ENCODE measurements around the gene SMURF1.
"Not testable (repeated sequence)": the region's sequence is repeated elsewhere in the genome, so short reads cannot be mapped to it uniquely, and the experiment has no call there.

Gene SMURF1

DNA sequence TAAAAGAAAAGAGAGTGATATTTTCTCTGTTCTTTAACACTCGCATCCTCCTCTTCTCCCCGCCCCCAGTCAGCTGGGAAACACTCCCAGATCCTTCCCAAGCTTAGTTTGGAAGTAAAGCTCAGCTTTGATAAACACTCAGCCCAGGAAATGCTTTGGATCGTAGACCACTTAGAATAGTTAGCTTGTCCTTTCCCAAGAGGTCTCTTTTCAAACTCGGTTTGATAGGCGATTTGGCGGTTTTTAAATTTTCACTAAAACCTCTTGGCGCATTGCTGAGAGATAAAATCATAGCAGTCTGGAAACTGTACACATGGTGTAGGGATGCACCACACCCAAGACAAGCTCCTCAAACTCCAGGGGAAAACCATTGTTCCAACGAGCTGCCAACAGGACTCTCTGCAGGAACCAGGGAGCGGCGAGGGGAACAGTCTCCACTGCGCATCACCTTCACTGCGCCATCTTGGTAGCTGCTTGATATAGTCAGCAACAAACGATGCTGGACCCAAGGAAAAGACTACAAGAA, 22.3 kb downstream of the SMURF1 start:
- DNase-seq (ENCODE audit: low read depth in 3 of 3), result no peak

DNA sequence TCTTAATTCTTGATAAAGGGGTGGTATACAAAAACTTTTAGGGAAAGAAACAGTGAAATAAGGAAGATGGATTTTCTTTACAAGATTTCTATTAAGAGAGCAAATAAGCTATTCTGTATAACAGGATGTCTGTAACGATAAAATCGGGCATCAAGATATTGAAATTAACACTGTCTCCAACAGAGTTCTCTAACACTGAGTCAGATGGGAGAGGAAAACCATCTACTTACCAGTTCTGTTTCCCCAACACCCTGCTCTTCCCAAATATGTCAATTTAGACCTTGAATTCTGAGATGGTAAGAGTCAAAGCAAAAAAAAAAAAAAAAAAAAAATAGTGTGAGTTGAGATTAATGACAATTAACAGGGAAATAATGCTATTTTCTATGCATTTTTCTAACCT, 23.0 kb downstream of the SMURF1 start:
- no peak for DNase-seq (ENCODE audit: low read depth in 3 of 3)

DNA sequence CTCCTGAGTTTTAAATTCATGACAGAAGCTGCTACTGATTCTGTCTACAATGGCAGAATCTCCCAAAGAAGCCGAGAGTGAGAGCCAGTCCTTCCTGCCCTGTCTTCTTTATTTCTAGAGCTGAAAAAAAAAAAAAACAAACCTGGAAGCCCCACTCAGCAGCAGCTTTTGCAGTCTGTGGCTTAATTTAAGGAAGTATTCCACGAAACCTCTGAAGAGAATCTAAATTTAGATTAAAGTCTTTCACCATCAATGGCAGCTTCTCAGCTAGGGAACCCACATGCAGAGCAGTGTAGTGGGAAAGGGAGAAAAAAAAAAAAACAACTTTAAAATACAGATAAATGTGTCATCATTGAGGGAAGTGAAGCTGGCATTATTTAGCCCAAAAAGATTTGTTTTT, 23.4 kb downstream of the SMURF1 start:
- DNase-seq (ENCODE audit: low read depth in 3 of 3), result no peak

DNA sequence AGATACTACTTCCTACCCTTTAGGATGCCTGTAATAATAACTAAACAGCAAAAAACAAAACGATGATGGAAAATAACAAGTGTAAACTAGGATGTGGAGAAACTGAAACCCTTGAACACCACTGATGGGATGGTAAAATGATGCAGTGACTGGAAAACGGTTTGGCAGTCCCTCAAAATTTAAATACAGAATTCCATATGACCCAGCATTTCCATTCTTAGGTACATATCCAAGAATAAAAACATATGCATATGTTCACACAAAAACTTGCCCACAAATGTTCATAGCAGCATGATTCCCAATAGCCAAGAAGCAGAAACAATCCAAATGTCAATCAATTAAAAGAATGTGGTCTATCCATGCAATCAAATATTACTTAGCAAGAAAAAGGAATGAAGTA, 25.8 kb downstream of the SMURF1 start:
- no peak for DNase-seq (ENCODE audit: low read depth in 3 of 3)

DNA sequence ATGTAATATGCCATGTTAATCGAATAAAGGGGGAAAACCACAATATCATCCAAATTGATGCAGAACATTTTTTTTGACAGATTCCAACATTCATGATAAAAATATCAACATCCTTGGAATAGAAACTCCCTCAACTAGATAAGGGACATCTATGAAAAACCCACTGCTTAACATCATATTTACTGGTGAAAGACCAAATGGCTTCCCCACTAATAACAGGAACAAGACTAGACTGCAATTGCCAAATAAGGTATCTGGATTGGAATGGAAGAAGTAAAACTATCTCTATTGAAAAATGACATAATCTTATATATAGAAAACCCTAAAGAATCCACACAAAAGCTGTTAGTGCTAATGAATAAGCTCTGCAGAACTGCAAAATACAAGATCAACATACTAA, 27.8 kb downstream of the SMURF1 start:
- DNase-seq (ENCODE audit: low read depth in 3 of 3), result no peak

DNA sequence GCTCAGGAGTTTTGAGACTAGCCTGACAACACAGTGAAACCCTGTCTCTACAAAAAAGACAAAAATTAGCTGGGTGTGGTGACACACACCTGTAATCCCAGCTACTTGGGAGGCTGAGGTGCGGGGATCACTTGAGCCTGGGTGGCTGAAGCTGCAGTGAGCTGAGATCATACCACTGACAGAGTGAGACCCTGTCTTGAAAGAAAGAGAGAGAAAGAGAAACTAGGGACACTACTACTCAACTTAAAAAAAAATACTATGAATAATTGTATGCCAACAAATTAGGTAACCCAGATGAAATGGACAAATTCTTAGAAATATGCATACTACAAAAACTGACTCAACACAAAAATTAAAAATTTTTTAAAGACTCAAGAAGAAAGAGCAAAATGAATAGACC, 28.5 kb downstream of the SMURF1 start:
- no peak for DNase-seq (ENCODE audit: low read depth in 3 of 3)

DNA sequence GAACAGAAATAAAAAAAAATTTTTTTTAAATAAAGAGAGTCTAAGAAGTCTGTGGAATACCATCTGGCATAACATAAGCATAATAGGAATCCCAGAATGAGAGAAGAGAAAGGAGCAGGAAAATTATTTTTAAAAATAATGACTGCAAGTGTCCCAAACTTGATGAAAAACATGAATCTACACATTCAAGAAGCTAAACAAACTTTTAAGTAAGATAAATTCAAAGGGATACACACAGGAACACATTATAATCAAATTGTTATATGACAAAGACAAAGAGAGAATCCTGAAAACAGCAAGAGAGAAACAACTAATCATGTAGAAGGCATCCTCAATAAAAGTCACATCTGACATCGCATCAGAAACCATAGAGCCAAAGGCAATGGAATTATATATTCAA, 30.9 kb downstream of the SMURF1 start:
- no peak for DNase-seq (ENCODE audit: low read depth in 3 of 3)

DNA sequence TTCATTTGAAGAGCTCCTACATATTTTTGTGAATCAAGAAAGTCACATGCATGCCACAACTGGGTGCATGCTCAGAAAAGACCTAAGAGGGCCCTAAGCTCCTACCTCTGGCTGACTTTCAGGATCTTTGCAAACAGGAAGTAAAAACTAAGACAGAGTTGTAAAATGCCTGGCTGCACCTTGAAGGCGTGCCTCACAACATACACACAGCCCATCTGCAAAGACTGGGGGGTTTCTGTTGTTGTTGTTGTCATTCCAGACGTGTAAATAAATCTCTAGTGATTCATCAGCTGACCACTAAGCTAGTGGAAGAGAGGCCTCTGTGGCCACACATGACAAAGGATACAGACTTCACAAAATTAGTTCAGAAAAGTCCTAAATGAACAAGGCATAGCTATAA, 31.8 kb downstream of the SMURF1 start:
- no peak for DNase-seq (ENCODE audit: low read depth in 3 of 3)

DNA sequence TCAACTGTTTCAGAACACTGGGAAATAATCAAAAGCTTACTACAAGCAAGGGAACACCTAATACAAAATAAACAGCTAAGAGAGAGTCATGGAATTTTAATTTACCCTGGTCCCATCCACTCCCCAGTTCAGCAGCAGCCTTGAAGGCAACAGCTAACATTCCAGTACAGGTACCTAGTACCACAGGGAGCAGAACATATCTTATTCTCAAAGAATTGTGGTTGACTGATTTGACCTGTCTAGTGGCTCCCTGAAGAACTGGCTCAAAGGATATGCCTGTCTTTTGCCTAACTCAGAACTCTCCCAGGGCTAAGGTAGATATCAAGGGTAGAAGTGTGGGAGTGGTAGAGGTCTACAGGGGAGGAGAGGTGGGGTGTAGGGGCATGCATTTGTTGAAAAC, 32.3 kb downstream of the SMURF1 start:
- DNase-seq (ENCODE audit: low read depth in 3 of 3), result no peak

DNA sequence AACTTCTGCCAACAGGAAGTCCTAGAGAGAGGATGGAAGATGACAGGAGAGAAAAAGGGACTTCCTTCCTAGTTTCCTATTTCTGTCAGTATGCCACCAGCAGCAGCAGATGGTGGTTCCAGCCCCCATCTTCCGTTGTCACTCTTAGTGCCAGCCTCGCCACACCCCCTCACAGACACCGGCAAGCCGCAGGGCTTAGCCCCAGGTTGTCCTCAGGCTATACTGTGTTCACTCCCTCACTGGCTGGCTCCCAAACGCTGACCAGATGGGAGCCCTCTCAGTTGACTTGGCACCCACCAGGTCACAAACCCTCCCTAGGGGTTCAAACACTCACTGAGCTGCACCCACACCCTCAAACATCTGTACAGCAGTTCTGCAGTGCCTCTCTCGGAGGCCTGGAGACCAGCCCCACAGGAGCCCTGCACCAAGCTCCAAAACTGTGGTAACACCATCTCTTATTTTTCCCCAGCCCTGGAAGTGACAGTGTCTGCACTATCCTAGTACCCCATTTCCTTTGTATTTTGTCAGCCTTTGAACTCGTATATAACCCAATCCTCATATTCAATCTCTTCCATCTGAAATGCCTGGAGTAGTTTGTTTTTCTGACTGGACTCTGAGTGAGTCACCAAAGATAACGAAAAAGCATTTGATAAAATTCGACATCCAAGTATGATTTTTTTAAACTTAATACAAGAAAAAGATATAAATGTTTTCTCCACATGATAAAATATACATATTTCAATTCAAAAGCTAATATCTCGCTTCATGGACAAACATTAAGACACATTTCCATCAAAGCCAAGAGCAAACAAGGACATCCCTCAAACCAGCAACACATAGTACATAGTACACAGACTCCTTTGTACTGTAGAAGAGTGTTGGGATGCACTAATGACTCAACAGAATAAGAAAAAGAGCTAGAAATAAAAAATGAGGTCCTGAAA, 34.5 kb downstream of the SMURF1 start:
- DNase-seq (ENCODE audit: low read depth in 3 of 3), result no peak

DNA sequence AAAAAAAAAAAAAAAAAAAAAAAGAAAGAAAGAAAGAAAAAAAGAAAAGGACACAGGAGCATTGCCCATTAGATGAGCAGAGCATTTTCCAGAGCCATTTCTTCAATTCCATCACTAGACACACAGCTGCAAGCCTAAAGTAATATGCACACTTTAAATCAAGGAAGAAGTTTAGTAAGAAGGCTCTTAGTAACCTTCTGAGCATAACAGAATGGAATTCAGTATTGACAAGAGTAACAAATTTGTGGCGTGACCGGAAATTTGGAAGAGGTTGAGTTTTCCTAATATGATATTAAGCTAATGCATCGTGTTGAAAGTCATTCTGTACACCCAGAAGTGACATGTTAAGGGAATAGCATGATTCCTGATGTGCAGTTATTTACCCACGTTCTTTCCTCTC, 35.3 kb downstream of the SMURF1 start:
- no peak for DNase-seq (ENCODE audit: low read depth in 3 of 3)

DNA sequence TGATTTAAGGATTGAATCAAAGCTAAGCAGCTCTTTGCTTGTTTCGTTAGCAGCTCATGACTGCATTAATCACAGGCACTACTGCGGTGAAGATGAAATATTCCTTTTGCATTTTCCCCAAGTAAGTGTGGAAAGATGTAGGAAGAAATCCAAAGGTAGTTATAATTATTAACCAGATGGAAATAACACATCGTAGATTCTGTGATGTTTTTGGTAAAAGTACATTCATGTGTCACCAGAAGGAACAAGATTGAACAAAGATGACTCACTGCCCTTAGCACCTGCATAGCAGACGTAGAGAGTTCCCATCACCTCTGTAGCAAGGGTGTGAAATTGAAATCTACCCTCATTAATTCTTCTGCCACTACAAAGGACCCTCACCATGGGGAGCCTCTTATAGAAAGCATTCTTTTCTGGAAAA, 37.1 kb downstream of the SMURF1 start:
- DNase-seq (ENCODE audit: low read depth in 3 of 3), result no peak

DNA sequence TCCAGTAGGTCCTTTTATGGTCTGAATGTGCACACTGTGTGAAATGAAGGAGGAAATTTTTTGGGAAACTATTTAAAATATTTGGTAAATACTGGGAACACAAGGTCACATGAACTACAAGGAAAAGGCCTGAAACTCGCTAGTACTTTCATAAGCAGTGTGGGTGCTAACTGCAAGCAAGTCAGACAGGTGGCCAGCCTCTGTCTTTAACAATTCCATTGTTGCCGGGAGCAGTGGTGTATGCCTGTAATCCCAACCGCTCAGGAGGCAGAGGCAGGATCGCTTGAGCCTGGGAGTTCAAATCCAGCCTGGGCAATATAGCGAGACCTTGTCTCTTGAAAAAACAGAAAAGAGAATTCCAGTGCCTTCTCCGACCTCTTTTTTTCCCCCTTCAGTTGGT, 37.5 kb downstream of the SMURF1 start:
- no peak for DNase-seq (ENCODE audit: low read depth in 3 of 3)

DNA sequence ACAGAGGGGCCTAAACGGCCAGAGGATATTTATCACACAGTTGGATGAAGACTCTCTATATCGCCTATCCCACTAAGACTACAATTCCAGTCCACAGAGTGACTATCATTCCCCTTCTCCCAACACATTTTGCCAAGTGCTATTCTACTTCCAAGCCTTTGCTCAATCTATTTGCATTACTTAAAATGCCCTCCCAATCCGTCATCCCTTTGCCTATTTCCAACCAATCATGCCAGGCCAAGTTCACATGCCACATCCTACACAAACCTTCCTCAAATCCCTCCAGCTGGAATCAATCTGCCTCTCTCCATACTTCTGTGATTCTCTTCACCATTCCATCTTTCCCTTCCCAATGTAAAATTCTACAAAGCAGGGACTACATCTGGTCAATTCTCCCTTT, 38.2 kb downstream of the SMURF1 start:
- no peak for DNase-seq (ENCODE audit: low read depth in 3 of 3)

DNA sequence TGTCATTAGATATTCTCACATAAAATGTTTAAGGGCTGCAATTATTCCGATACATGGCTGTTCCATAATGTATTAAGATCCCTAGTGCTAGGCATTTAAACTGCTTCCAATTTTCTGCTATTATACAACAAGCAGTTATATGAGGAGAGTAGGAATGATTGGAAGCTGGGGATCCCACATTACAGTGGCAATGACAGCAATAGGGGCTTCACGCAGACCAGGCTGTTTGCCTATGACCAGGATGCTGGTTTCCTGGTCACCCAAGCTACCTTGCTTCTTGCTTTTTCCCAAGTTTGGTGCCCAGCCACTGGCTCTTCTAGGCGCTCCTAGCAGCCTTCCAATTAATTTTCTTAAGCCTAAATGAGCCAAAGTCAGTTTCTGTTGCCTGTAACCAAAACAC, 39.3 kb downstream of the SMURF1 start:
- no peak for DNase-seq (ENCODE audit: low read depth in 3 of 3)

DNA sequence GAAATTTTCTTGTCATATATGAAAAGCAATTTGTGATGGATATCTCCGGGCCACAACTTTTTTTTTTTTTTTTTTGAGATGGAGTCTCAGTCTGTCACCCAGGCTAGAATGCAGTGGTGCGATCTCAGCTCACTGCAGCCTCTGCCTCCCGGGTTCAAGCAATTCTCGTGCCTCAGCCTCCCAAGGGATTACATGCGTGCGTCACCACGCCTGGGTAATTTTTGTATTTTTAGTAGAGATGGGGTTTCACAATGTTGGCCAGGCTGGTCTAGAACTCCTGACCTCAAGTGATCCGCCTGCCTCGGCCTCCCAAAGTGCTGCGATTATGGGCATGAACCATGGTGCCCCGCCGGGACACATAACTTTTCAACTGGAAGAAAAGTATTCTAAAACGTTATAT, 40.1 kb downstream of the SMURF1 start:
- DNase-seq (ENCODE audit: low read depth in 3 of 3), result not testable (repeated sequence)

DNA sequence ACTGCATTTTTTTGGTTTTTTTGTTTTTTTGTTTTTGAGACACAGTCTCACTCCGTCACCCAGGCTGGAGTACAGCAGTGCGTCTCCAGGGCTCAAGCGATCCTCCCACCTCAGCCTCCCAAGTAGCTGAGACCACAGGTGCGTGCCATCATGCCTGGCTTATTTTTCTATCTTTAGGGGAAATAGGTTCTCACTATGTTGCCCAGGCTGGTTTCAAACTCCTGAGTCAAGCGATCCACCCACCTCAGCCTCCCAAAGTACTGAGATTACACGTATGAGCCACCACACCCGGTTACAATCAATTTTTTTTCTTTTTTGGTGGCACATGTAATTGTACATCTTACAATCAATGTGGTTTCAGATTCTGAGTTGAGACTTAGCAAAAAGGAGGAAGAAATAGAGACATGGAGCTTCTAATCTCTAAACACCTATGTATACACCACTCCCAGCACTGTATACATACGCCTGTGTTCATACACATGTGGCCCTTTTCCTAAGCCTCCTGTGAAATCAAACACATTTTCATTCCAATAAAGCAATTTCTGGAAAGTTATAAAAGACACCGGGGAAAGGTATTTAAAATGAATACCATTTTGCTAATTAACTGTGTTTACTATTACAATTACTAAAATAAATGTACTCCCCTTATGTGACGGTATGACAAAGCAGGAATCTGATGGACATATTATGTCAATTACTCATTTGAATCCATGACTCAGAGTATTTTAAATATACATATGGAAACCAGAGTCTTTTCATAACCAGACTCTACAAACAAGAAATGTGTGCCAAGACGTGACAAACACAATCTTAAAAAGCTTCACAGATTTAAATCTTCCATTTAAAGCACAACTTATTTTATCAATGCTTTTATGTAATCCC, 40.9 kb downstream of the SMURF1 start:
- DNase-seq (ENCODE audit: low read depth in 3 of 3), result peak; percentile 17 to 34 (median 18)

DNA sequence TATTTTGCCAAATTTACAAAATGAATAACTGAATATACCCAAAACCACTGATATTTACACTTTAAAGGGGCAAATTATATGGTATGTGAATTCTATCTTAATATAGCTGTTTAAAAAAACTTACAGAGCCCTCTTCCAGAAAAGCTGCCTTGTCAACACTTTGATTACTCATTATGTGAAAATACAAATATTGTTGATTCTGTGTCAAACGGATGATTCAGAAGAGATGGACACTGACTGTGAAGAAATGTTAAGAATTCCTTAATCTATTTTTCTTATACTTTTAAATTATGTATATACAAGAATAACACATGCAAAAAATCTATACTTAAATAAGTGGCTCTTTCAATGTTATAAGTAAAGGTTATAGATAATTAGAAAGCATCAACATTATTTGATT, 41.5 kb downstream of the SMURF1 start:
- no peak for DNase-seq (ENCODE audit: low read depth in 3 of 3)

DNA sequence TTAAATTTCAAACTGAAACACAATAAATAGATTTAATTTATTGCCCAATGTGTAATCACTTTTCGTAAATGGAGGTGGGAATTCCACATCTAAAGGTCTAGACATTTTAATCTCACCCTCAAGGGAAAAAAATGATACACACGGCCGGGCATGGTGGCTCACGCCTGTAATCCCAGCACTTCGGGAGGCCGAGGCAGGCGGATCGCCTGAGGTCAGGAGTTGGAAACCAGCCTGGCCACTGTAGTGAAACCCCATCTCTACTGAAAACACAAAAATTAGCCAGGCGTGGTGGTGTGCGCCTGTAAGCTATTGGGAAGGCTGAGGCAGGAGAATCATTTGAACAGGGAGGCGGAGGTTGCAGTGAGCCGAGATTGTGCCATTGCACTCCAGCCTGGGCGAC, 42.4 kb downstream of the SMURF1 start:
- not testable (repeated sequence) for DNase-seq (ENCODE audit: low read depth in 3 of 3)

DNA sequence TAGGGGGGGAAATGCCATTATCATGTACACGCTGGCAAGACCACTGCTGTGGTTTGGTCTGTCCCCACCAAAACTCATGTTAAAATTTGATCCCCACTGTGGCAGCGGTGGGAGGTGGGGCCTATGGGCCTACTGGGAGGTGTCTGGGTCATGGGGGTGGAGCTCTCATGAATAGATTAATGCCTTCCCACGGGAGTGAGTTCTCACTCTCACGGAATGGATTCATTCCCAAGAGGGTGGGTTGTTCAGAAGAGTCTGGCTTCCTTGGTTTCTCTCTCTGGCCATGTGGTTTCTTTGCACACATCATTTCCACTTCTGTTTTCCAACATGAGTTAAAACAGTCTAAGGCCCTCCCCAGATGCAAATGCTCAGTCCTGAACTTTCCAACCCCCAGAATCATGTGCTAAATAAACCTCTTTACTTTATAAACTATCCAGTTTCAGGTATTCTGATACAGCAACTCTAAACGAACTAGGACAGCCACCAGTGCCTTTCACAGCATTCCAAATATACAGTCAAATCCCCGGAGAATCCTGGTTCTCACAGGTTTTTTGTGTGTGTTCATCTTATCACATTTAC, 44.3 kb downstream of the SMURF1 start:
- DNase-seq (ENCODE audit: low read depth in 3 of 3), result no peak

DNA sequence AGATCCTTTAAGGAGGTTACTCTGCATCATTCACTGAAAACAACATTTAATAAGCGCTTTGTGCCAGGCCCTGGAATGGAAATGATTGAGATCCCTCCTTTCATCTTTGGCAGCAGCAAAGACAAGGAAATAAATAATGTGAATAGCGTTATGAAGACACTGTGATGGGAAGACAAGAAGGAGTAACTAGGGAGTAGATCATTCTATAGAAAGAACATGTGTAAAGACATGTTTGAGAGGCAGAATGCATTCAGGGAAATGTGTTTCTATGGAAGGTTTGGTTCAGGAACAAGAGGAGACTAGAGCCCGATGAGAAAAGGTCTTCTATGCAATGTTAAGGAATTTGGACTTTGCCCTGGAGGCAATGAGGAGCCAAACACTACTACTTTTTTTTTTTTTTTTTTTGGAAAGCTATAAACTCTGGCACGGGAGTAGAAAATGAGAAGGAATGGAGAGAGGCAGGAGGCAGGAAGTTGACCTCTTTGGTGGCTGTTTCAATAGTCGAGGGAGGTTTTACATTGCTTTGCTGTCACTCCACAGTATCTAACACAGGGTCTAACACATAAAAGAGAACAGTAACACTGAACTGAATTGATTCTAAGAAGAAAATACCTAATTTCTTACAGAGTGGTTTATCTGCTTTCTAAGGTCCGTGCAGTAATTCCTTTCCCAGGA, 44.9 kb downstream of the SMURF1 start:
- no peak for DNase-seq (ENCODE audit: low read depth in 3 of 3)
